OCI-M2 (cell line): ENCODE data around the gene PIP5K1B.
"Not testable (repeated sequence)": the region's sequence is repeated elsewhere in the genome, so short reads cannot be mapped to it uniquely, and the experiment has no call there.

Experiments used
- DNase-seq: peaks from one replicate; lab custom pipeline; 2025; ENCODE audit not compliant: unreplicated experiment; lab: John Stamatoyannopoulos, UW

Gene PIP5K1B

DNA sequence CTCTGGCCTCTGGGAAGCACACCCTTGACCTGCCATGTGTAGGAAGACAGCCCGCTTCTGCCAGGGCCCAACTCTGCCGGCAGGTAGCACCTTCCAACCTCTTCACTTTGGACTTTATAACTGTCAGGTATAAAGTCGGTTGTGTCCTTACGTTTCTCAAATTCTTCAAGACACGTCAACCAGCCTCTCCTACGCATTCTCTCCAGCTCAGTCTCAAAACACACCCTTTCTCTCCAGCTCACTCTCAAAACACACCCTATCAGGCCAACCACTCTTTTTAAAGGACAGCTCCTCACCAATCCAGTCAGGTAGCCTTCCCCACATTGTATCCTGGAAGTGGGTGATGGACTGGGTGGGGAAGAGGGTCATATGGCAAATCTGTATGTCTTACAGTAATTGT lies 344.1 kb downstream of the PIP5K1B start:
- no peak for DNase-seq

DNA sequence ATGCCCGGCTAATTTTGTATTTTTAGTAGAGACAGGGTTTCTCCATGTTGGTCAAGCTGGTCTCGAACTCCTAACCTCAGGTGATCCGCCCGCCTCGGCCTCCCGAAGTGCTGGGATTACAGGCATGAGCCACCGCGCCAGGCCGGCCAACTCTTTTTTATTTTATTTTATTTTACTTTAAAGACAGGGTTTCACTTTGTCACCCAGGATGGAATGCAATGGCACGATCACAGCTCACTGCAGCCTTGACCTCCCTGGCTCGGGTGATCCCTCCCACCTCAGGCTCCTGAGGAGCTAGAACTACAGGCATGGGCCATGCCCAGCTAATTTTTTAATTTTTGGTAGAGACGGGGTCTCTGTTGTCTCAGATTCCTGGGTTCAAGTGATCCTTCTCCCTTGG lies 345.9 kb downstream of the PIP5K1B start:
- not testable (repeated sequence) for DNase-seq

DNA sequence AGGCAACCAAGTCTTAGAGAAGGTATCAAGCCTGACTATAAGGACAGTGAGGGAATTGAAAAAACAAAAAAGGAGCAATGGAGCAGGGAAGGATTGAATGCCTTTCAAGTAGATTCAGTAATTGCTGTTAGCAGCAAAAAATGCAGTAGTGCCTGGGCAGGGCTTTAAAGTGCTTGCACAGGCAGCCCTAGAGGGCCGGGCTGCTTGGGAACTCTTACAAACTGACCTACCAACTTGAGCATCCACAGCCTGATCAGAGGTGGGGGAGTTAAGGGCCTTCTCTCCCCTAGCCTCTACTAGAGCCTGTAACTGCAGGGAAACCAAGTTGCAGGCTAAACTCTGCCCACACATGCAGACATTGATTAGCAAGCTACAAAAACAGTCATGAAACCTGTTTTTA lies 349.9 kb downstream of the PIP5K1B start:
- DNase-seq: no peak

GRCh38 chr9:69056191-69056815 lies 351.3 kb downstream of the PIP5K1B start:
- no peak for DNase-seq

- DNase-seq: no peak
These were observed 353.1 kb downstream of the PIP5K1B start for GRCh38 chr9:69058101-69058500.
